Forelimb muscle (tissue), 1 donor: Measurements from ENCODE around the gene RGP1. TPM values are rescaled to one million over a fixed set of nuclear protein-coding genes. Genes with fewer than 3 reads are reported as not detected.

Experiments
- polyA plus RNA-seq: library from polyadenylated mRNA; unstranded; fragments of 120-200 nt; gene quantifications from one replicate; pipeline ENCODE4 v1.2.1, GENCODE V29; 2013; ENCODE audit not compliant: insufficient read length

Gene RGP1
- polyA plus RNA-seq, 1 donor, result 17.9 TPM

Other genes with a start within 250 kb of the RGP1 start
- 42.2 TPM for gene TESK1, start 144.0 kb upstream of the RGP1 start, polyA plus RNA-seq
- gene CD72, start 130.9 kb upstream of the RGP1 start, polyA plus RNA-seq, result 2.6 TPM
- not detected for gene SIT1, start 98.4 kb upstream of the RGP1 start, polyA plus RNA-seq
- gene RMRP, start 91.3 kb upstream of the RGP1 start, polyA plus RNA-seq, result not detected
- gene CCDC107, start 91.0 kb upstream of the RGP1 start, polyA plus RNA-seq, result 22.1 TPM
- 5.6 TPM for gene ARHGEF39, start 84.1 kb upstream of the RGP1 start, polyA plus RNA-seq
- gene CA9, start 75.4 kb upstream of the RGP1 start, polyA plus RNA-seq, result 0.87 TPM
- 8,819 TPM for gene TPM2, start 59.4 kb upstream of the RGP1 start, polyA plus RNA-seq
- gene TLN1, start 17.1 kb upstream of the RGP1 start, polyA plus RNA-seq, result 87.7 TPM
- gene CREB3, start 16.6 kb upstream of the RGP1 start, polyA plus RNA-seq, result 23.5 TPM
- 70.2 TPM for gene GBA2, start 59 bp upstream of the RGP1 start, polyA plus RNA-seq
- gene MSMP, start 5.0 kb downstream of the RGP1 start, polyA plus RNA-seq, result 0.77 TPM
- gene NPR2, start 42.3 kb downstream of the RGP1 start, polyA plus RNA-seq, result 22.4 TPM
- 2.3 TPM for gene SPAG8, start 63.0 kb downstream of the RGP1 start, polyA plus RNA-seq
- 30.7 TPM for gene HINT2, start 65.8 kb downstream of the RGP1 start, polyA plus RNA-seq
- 0.18 TPM for gene FAM221B, start 79.4 kb downstream of the RGP1 start, polyA plus RNA-seq
- gene TMEM8B, start 79.9 kb downstream of the RGP1 start, polyA plus RNA-seq, result 20.3 TPM
- 0.10 TPM for gene OR13J1, start 121.1 kb downstream of the RGP1 start, polyA plus RNA-seq
- 2.1 TPM for gene HRCT1, start 156.9 kb downstream of the RGP1 start, polyA plus RNA-seq
- gene SPAAR, start 160.2 kb downstream of the RGP1 start, polyA plus RNA-seq, result 2.2 TPM
- gene OR2S2, start 208.9 kb downstream of the RGP1 start, polyA plus RNA-seq, result 0.23 TPM